ENCODE results near the gene TMSB4X.

DNA sequence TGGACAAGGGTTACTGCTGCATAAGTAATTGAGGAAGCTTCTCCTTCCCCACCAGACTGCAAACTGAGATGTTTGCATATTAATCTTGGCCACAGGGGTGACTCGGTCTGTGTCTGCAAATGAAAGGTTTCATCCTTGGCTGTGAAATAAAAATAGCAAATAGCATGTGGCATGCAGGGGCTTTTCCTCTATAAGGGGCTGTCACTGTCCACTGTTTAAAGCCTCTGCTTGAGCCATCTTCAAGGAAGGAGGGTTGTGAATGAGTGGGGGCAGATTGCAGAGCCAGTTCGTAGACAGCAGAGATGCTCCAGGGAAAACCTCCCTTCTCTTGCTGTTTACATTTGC lies 33.3 kb downstream of the TMSB4X start:
- TF ChIP-seq ZC3H10 (CRISPR knock-in tag; IDR thresholded peaks at IDR 0.05) (no peak), ZNF70 (CRISPR knock-in tag; IDR thresholded peaks at IDR 0.05) (no peak), ZFP3 (CRISPR knock-in tag; IDR thresholded peaks at IDR 0.05) (no peak), GLIS3 (CRISPR knock-in tag; IDR thresholded peaks at IDR 0.05) (no peak), CREB5 (CRISPR knock-in tag; IDR thresholded peaks at IDR 0.05; ENCODE audit: low read depth) (no peak), SNAI2 (CRISPR knock-in tag; IDR thresholded peaks at IDR 0.05) (no peak)
- TF ChIP-seq, protein P1, sequence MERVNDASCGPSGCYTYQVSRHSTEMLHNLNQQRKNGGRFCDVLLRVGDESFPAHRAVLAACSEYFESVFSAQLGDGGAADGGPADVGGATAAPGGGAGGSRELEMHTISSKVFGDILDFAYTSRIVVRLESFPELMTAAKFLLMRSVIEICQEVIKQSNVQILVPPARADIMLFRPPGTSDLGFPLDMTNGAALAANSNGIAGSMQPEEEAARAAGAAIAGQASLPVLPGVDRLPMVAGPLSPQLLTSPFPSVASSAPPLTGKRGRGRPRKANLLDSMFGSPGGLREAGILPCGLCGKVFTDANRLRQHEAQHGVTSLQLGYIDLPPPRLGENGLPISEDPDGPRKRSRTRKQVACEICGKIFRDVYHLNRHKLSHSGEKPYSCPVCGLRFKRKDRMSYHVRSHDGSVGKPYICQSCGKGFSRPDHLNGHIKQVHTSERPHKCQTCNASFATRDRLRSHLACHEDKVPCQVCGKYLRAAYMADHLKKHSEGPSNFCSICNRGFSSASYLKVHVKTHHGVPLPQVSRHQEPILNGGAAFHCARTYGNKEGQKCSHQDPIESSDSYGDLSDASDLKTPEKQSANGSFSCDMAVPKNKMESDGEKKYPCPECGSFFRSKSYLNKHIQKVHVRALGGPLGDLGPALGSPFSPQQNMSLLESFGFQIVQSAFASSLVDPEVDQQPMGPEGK (CRISPR knock-in tag; IDR thresholded peaks at IDR 0.05; ENCODE audit: borderline replicate concordance), result no peak
